Measurements from ENCODE around the gene PSPC1. TPM values are rescaled to one million over a fixed set of nuclear protein-coding genes. Genes with fewer than 3 reads are reported as not detected.
"Not testable (repeated sequence)": the region's sequence is repeated elsewhere in the genome, so short reads cannot be mapped to it uniquely, and the experiment has no call there.

Gene PSPC1
- total RNA-seq, 3 donors from 2014 or later: 66.7 to 143 (median 118) TPM

- Histone ChIP-seq H3K27ac (no peak overlapping the region), H3K4me3 (no peak overlapping the region), H3K9me3 (no peaks in the 10 kb centered on the region), H3K27me3 (no peaks in the 10 kb centered on the region), H3K36me3 (no peaks in the 10 kb centered on the region), H3K4me1 (no peaks in the 10 kb centered on the region)
- DNase-seq (ENCODE audit: low spot score in 2 of 2): no peak
- TF ChIP-seq POLR2AphosphoS5 (IDR thresholded peaks at IDR 0.05): no peak
- TF ChIP-seq POLR2A (IDR thresholded peaks at IDR 0.05): no peak
- no peak for TF ChIP-seq CTCF (IDR thresholded peaks at IDR 0.05)
- intact Hi-C loops (cut with DNase I; ENCODE audit: low total_unique reads): no loop called here
Observed at GRCh38 chr13:19791953-19792537, 9.3 kb upstream of the PSPC1 start.

GRCh38 chr13:19782049-19782726 is 557 bp downstream of the PSPC1 start:
- TF ChIP-seq POLR2A (IDR thresholded peaks at IDR 0.05) (no peak), POLR2AphosphoS5 (IDR thresholded peaks at IDR 0.05) (peak in 1 of 3 donors; percentile 27), CTCF (IDR thresholded peaks at IDR 0.05) (no peak)
- peak overlapping the region; percentile 93 to 98 (median 95) for H3K4me3 ChIP-seq
- intact Hi-C loops (cut with DNase I; ENCODE audit: low total_unique reads): loop anchor here (10.0 kb wide), 1 partner anchor 267 kb away; no protein-coding TSS in a partner anchor

GRCh38 chr13:19781526-19781925 is 1.2 kb downstream of the PSPC1 start:
- Histone ChIP-seq H3K27me3 (no peaks in the 10 kb centered on the region), H3K4me3 (peak overlapping the region; percentile 93 to 98 (median 95)), H3K27ac (peak overlapping the region in 1 of 2 donors; percentile 98), H3K9me3 (no peaks in the 10 kb centered on the region), H3K4me1 (no peaks in the 10 kb centered on the region), H3K36me3 (no peaks in the 10 kb centered on the region)
- no peak for DNase-seq (ENCODE audit: low spot score in 2 of 2)
- intact Hi-C loops (cut with DNase I; ENCODE audit: low total_unique reads): loop anchor here (10.0 kb wide), 1 partner anchor 267 kb away; no protein-coding TSS in a partner anchor
- no peak for TF ChIP-seq POLR2A (IDR thresholded peaks at IDR 0.05)
- TF ChIP-seq CTCF (IDR thresholded peaks at IDR 0.05): no peak
- TF ChIP-seq POLR2AphosphoS5 (IDR thresholded peaks at IDR 0.05): no peak

More at GRCh38 chr13:19782049-19782726, 557 bp downstream of the PSPC1 start:
- no peaks in the 10 kb centered on the region for H3K36me3 ChIP-seq
- no peaks in the 10 kb centered on the region for H3K4me1 ChIP-seq
- H3K27ac ChIP-seq: peak overlapping the region; percentile 96 to 98
- H3K9me3 ChIP-seq: no peaks in the 10 kb centered on the region
- peak; percentile 24 to 67 for DNase-seq (ENCODE audit: low spot score in 2 of 2)
- H3K27me3 ChIP-seq: no peaks in the 10 kb centered on the region

GRCh38 chr13:19780753-19781418 is 1.9 kb downstream of the PSPC1 start:
- not testable (repeated sequence) for H3K27me3 ChIP-seq; DNase-seq (ENCODE audit: low spot score in 2 of 2); H3K36me3 ChIP-seq; H3K4me1 ChIP-seq; H3K9me3 ChIP-seq
- intact Hi-C loops (cut with DNase I; ENCODE audit: low total_unique reads): loop anchor here (10.0 kb wide), 1 partner anchor 266 kb away; no protein-coding TSS in a partner anchor
- Histone ChIP-seq H3K4me3 (peak overlapping the region; percentile 93 to 98 (median 95)), H3K27ac (peak overlapping the region in 1 of 2 donors; percentile 36)

GRCh38 chr13:19772306-19772705 is 10.4 kb downstream of the PSPC1 start:
- Histone ChIP-seq H3K36me3 (no peaks in the 10 kb centered on the region), H3K4me3 (no peak overlapping the region)

More at GRCh38 chr13:19772306-19772705, 10.4 kb downstream of the PSPC1 start:
- Histone ChIP-seq H3K27ac (no peak overlapping the region), H3K27me3 (no peaks in the 10 kb centered on the region), H3K9me3 (no peaks in the 10 kb centered on the region), H3K4me1 (peaks cover 0 to 3% of the 10 kb centered on the region in 2 donors)
- TF ChIP-seq CTCF (IDR thresholded peaks at IDR 0.05): no peak
- intact Hi-C loops (cut with DNase I; ENCODE audit: low total_unique reads): no loop called here
- DNase-seq (ENCODE audit: low spot score in 2 of 2): no peak

All from breast epithelium (tissue), 4 donors.